Dermis microvascular lymphatic vessel endothelial cell (primary cell): Measurements from ENCODE around the gene DMD. TPM values are rescaled to one million over a fixed set of nuclear protein-coding genes. Genes with fewer than 3 reads are reported as not detected.

ENCODE experiments used
- DNase-seq, 2 donors: peaks; one replicate each; pipeline versions ENCODE4 v3.0.0 to v3.0.0-alpha.2; 2010; ENCODE audit warnings: low read depth in 2 of 2
- total RNA-seq: library from RNA; depleted of rRNA; stranded (reverse); fragments of >200 nt; gene quantifications from 2 replicates; pipeline ENCODE4 v1.2.1, GENCODE V29; 2014

Gene DMD
- total RNA-seq, 1 donor from 2014 or later, result 1.8 TPM

GRCh38 chrX:31251336-31251735, 1960.0 kb downstream of the DMD start:
- no peak for DNase-seq

- DNase-seq, result no peak
Observed at GRCh38 chrX:31245714-31246113, 1965.6 kb downstream of the DMD start.

GRCh38 chrX:31243804-31244203, 1967.5 kb downstream of the DMD start:
- DNase-seq, result no peak

GRCh38 chrX:31240982-31241381, 1970.4 kb downstream of the DMD start:
- no peak for DNase-seq

GRCh38 chrX:31237189-31237588, 1974.2 kb downstream of the DMD start:
- DNase-seq, result no peak

- no peak for DNase-seq
Observed at GRCh38 chrX:31236231-31236630, 1975.1 kb downstream of the DMD start.

- DNase-seq, result no peak
Observed at GRCh38 chrX:31233941-31234496, 1977.3 kb downstream of the DMD start.

- no peak for DNase-seq
Observed at GRCh38 chrX:31232506-31232905, 1978.8 kb downstream of the DMD start.

GRCh38 chrX:31228909-31229308, 1982.4 kb downstream of the DMD start:
- no peak for DNase-seq

GRCh38 chrX:31228415-31228832, 1982.9 kb downstream of the DMD start:
- DNase-seq, result no peak

GRCh38 chrX:31227250-31227649, 1984.1 kb downstream of the DMD start:
- no peak for DNase-seq

GRCh38 chrX:31225819-31226218, 1985.5 kb downstream of the DMD start:
- no peak for DNase-seq

- DNase-seq, result no peak
Observed at GRCh38 chrX:31224381-31225012, 1986.9 kb downstream of the DMD start.

- DNase-seq, result peak in 1 of 2 donors; percentile 42
Observed at GRCh38 chrX:31223817-31224216, 1987.5 kb downstream of the DMD start.

GRCh38 chrX:31222946-31223345, 1988.4 kb downstream of the DMD start:
- DNase-seq, result no peak

GRCh38 chrX:31219174-31219573, 1992.2 kb downstream of the DMD start:
- DNase-seq, result no peak

GRCh38 chrX:31217084-31217483, 1994.3 kb downstream of the DMD start:
- no peak for DNase-seq

- no peak for DNase-seq
Observed at GRCh38 chrX:31215277-31215815, 1996.0 kb downstream of the DMD start.

- DNase-seq, result peak in 1 of 2 donors; percentile 4
Observed at GRCh38 chrX:31213941-31214340, 1997.4 kb downstream of the DMD start.

- DNase-seq, result no peak
Observed at GRCh38 chrX:31212856-31213748, 1998.2 kb downstream of the DMD start.

- peak in 1 of 2 donors; percentile 43 for DNase-seq
Observed at GRCh38 chrX:31209005-31209628, 2002.2 kb downstream of the DMD start.

- peak in 1 of 2 donors; percentile 51 for DNase-seq
Observed at GRCh38 chrX:31201503-31201902, 2009.8 kb downstream of the DMD start.
